ENCODE results near the gene CCSER2.

DNA sequence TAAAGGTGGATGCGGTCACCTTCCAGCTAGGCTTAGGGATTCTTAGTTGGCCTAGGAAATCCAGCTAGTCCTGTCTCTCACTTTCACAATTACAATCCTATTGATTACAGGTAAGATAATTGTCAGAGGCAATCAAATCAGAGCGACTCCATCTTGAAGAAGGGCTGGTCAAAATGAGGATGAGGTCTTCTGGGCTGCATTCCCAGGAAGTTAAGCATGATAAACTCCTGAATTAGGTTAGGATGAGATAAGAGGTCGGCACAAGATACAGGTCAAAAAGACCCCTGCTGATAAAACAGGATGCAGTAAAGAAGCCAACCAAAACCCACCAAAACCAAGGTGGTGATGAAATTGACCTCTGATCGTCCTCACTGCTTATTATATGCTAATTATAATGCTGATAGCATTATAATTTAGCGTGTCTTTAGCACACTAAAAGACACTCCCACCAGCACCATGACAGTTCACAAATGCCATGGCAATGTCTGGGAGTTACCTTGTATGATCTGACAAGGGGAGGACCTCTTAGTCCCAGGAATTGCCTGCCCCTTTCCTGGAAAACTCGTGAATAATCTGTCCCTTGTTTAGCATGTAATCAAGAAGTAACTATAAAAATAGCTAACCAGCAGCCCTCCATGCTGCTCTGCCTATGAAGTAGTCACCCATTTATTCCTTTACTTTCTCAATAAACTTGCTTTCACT lies 237.6 kb downstream of the CCSER2 start:
- no peak for TF ChIP-seq HDGF (IDR thresholded peaks at IDR 0.05; ENCODE audit: borderline replicate concordance)
- no peak for TF ChIP-seq FOXK2 (IDR thresholded peaks at IDR 0.05)
